ENCODE results near the gene RFC4. TPM values are rescaled to one million over a fixed set of nuclear protein-coding genes. Genes with fewer than 3 reads are reported as not detected.
A peak's percentile ranks its signal among the peaks of the same experiment; 100 is the strongest.
"Not testable (repeated sequence)": the region's sequence is repeated elsewhere in the genome, so short reads cannot be mapped to it uniquely, and the experiment has no call there.

RFC4 gene
- total and polyA plus RNA-seq, 12 donors: 5.3 to 30.6 (median 9.1) TPM

GRCh38 chr3:186852994-186853393 lies 46.7 kb upstream of the RFC4 start:
- Histone ChIP-seq H3K4me3 (no peak overlapping the region), H3K36me3 (replicated peaks in 1 of 2) (no peaks in the 10 kb centered on the region), H3K27ac (no peak overlapping the region), H3K27me3 (peaks cover 7% of the 10 kb centered on the region), H3K9me3 (replicated peaks in 1 of 3) (no peaks in the 10 kb centered on the region), H3K4me1 (replicated peaks in 1 of 2) (no peaks in the 10 kb centered on the region)
- TF ChIP-seq POLR2A (IDR thresholded peaks at IDR 0.05): no peak
- TF ChIP-seq CTCF (IDR thresholded peaks at IDR 0.05): no peak
- DNase-seq: no peak
- intact Hi-C loops (cut with DNase I): no loop called here
- WGBS, 4 donors: 76 to 98% (median 93%) methylated on average over 4 to 6 of the region's 6 CpGs

GRCh38 chr3:186851835-186852234 lies 45.6 kb upstream of the RFC4 start:
- H3K36me3 ChIP-seq (replicated peaks in 1 of 2); H3K27ac ChIP-seq; H3K9me3 ChIP-seq (replicated peaks in 1 of 3); H3K27me3 ChIP-seq; H3K4me3 ChIP-seq; H3K4me1 ChIP-seq (replicated peaks in 1 of 2); DNase-seq; intact Hi-C loops (cut with DNase I): not testable (repeated sequence)
- 93 to 97% (median 95%) methylated on average over 3 of the region's 3 CpGs for WGBS, 4 donors

GRCh38 chr3:186849374-186849975 lies 43.2 kb upstream of the RFC4 start:
- TF ChIP-seq POLR2A (IDR thresholded peaks at IDR 0.05): no peak
- TF ChIP-seq CTCF (IDR thresholded peaks at IDR 0.05): peak in 5 of 6 experiments; percentile 6 to 45 (median 28)
- intact Hi-C loops (cut with DNase I): loop anchor here (10.0 kb wide), 1 partner anchor 315 kb away; no protein-coding TSS in a partner anchor
- no peak for DNase-seq

GRCh38 chr3:186847437-186847836 lies 41.2 kb upstream of the RFC4 start:
- H3K27ac ChIP-seq: no peak overlapping the region
- 53 to 62% (median 55%) methylated on average over 2 of the region's 2 CpGs for WGBS, 4 donors
- H3K36me3 ChIP-seq (replicated peaks in 1 of 2): no peaks in the 10 kb centered on the region
- TF ChIP-seq POLR2A (IDR thresholded peaks at IDR 0.05): no peak
- no peak for TF ChIP-seq CTCF (IDR thresholded peaks at IDR 0.05)
- intact Hi-C loops (cut with DNase I): loop anchor here (10.0 kb wide), 1 partner anchor 317 kb away; no protein-coding TSS in a partner anchor
- DNase-seq: no peak
- H3K4me1 ChIP-seq (replicated peaks in 1 of 2): no peaks in the 10 kb centered on the region
- peaks cover 12% of the 10 kb centered on the region for H3K27me3 ChIP-seq
- H3K9me3 ChIP-seq (replicated peaks in 1 of 3): no peaks in the 10 kb centered on the region
- no peak overlapping the region for H3K4me3 ChIP-seq

More at GRCh38 chr3:186849374-186849975, 43.2 kb upstream of the RFC4 start:
- Histone ChIP-seq H3K4me1 (replicated peaks in 1 of 2) (no peaks in the 10 kb centered on the region), H3K4me3 (no peak overlapping the region), H3K27ac (no peak overlapping the region), H3K27me3 (peaks cover 12% of the 10 kb centered on the region), H3K9me3 (replicated peaks in 1 of 3) (no peaks in the 10 kb centered on the region), H3K36me3 (replicated peaks in 1 of 2) (no peaks in the 10 kb centered on the region)
- WGBS, 4 donors: 0 to 4% (median 1%) methylated on average over 1 of the region's 1 CpG

GRCh38 chr3:186845756-186846155 lies 39.5 kb upstream of the RFC4 start:
- no peak overlapping the region for H3K4me3 ChIP-seq
- no peaks in the 10 kb centered on the region for H3K9me3 ChIP-seq (replicated peaks in 1 of 3)
- TF ChIP-seq POLR2A (IDR thresholded peaks at IDR 0.05) (no peak), CTCF (IDR thresholded peaks at IDR 0.05) (no peak)
- intact Hi-C loops (cut with DNase I): loop anchor here (10.0 kb wide), 1 partner anchor 319 kb away; no protein-coding TSS in a partner anchor
- no peak overlapping the region for H3K27ac ChIP-seq
- DNase-seq: peak in 1 of 7 donors; percentile 34
- H3K27me3 ChIP-seq: peaks cover 12% of the 10 kb centered on the region
- H3K36me3 ChIP-seq (replicated peaks in 1 of 2): no peaks in the 10 kb centered on the region
- WGBS, 4 donors: 57 to 79% (median 63%) methylated on average over 10 of the region's 10 CpGs
- H3K4me1 ChIP-seq (replicated peaks in 1 of 2): no peaks in the 10 kb centered on the region
